Calu3 (cell line): ENCODE measurements around the gene STRA8. TPM values are rescaled to one million over a fixed set of nuclear protein-coding genes. Genes with fewer than 3 reads are reported as not detected.
A peak's percentile ranks its signal among the peaks of the same experiment; 100 is the strongest.
"Not testable (repeated sequence)": the region's sequence is repeated elsewhere in the genome, so short reads cannot be mapped to it uniquely, and the experiment has no call there.

Source experiments
- BruUV-seq: library from RNA; stranded (reverse); fragments of 400-500 nt; replicated peaks from 2 replicates; lab custom pipeline; 2021; lab: Mats Ljungman, UMichigan
- CTCF ChIA-PET: fragments of 300-600 bp; sonication (Branson Sonifier 250); formaldehyde crosslinking; loops from one replicate; lab custom pipeline; 2022; ENCODE audit warnings: antibody characterized with exemption; lab: Charles Lee
- DNase-seq: peaks from one replicate; pipeline ENCODE4 v3.0.0; 2022
- H3K27ac Mint-ChIP-seq: one replicate; pipeline ENCODE4 v1.8.0; 2022; ENCODE audit warnings: mixed read lengths; ENCODE audit not compliant: unreplicated experiment
- H3K27me3 Mint-ChIP-seq: one replicate; pipeline ENCODE4 v1.8.0; 2022; ENCODE audit warnings: mixed read lengths; ENCODE audit not compliant: unreplicated experiment
- H3K36me3 Mint-ChIP-seq: one replicate; pipeline ENCODE4 v1.8.0; 2022; ENCODE audit warnings: mild to moderate bottlenecking, moderate library complexity, mixed read lengths; ENCODE audit not compliant: insufficient read depth, unreplicated experiment
- H3K4me1 Mint-ChIP-seq: one replicate; pipeline ENCODE4 v1.8.0; 2022; ENCODE audit warnings: mild to moderate bottlenecking, low read depth, mixed read lengths; ENCODE audit not compliant: unreplicated experiment
- H3K4me3 Mint-ChIP-seq: one replicate; pipeline ENCODE4 v1.8.0; 2022; ENCODE audit warnings: mild to moderate bottlenecking, low read depth, moderate library complexity, mixed read lengths; ENCODE audit not compliant: unreplicated experiment
- H3K9me3 Mint-ChIP-seq: one replicate; pipeline ENCODE4 v1.8.0; 2022; ENCODE audit warnings: low read depth, mixed read lengths; ENCODE audit not compliant: unreplicated experiment
- CTCF ChIP-seq: fragments of 200-600 bp; IDR thresholded peaks from one replicate; pipeline ENCODE4 v1.8.0; 2022; ENCODE audit warnings: antibody characterized with exemption; ENCODE audit not compliant: unreplicated experiment
- intact Hi-C: fragments of 100-400 bp; cut with micrococcal nuclease; formaldehyde crosslinking; loops from one replicate; pipeline ENCODE4 v1.10.0; 2022; ENCODE audit not compliant: unreplicated experiment
- total RNA-seq: library from RNA; stranded (reverse); gene quantifications from 2 replicates; pipeline ENCODE4 v1.2.3, GENCODE V29; 2022

Gene STRA8
- total RNA-seq, 1 experiment from 2014 or later, result not detected

- H3K9me3 Mint-ChIP-seq, result no peaks in the 10 kb centered on the region
- no peak overlapping the region for H3K4me3 Mint-ChIP-seq
- DNase-seq, result no peak
- no peaks in the 10 kb centered on the region for H3K27me3 Mint-ChIP-seq
- H3K36me3 Mint-ChIP-seq, result no peaks in the 10 kb centered on the region
- no peaks in the 10 kb centered on the region for H3K4me1 Mint-ChIP-seq
- TF ChIP-seq CTCF, result no peak
- H3K27ac Mint-ChIP-seq, result no peak overlapping the region
- intact Hi-C loops, result no loop called here
- CTCF ChIA-PET, result no interaction called here
- BruUV-seq, result no TSS peak
Observed at GRCh38 chr7:135224027-135224426, 9.6 kb upstream of the STRA8 start.

- no peaks in the 10 kb centered on the region for H3K36me3 Mint-ChIP-seq
- H3K4me3 Mint-ChIP-seq, result no peak overlapping the region
- H3K4me1 Mint-ChIP-seq, result peaks cover 8% of the 10 kb centered on the region
- intact Hi-C loops, result no loop called here
- H3K9me3 Mint-ChIP-seq, result no peaks in the 10 kb centered on the region
- DNase-seq, result no peak
- H3K27me3 Mint-ChIP-seq, result no peaks in the 10 kb centered on the region
- BruUV-seq, result no TSS peak
- CTCF ChIA-PET, result interaction anchor here (0.7 kb wide), 1 partner anchor 563 kb away, joined by 7 read pairs; no protein-coding TSS in a partner anchor
- TF ChIP-seq CTCF, result no peak
- H3K27ac Mint-ChIP-seq, result no peak overlapping the region
Observed at GRCh38 chr7:135231686-135232085, 2.0 kb upstream of the STRA8 start.

GRCh38 chr7:135232087-135232486, 1.6 kb upstream of the STRA8 start:
- no peaks in the 10 kb centered on the region for H3K27me3 Mint-ChIP-seq
- no peak overlapping the region for H3K4me3 Mint-ChIP-seq
- DNase-seq, result no peak
- no TSS peak for BruUV-seq
- H3K27ac Mint-ChIP-seq, result no peak overlapping the region
- CTCF ChIA-PET, result interaction anchor here (0.7 kb wide), 1 partner anchor 564 kb away, joined by 7 read pairs; no protein-coding TSS in a partner anchor
- H3K4me1 Mint-ChIP-seq, result peaks cover 12% of the 10 kb centered on the region
- no peaks in the 10 kb centered on the region for H3K9me3 Mint-ChIP-seq
- H3K36me3 Mint-ChIP-seq, result no peaks in the 10 kb centered on the region
- no peak for TF ChIP-seq CTCF
- intact Hi-C loops, result no loop called here

GRCh38 chr7:135232720-135233119, 918 bp upstream of the STRA8 start:
- TF ChIP-seq CTCF, result no peak
- H3K4me3 Mint-ChIP-seq, result no peak overlapping the region
- peak; percentile 44 for DNase-seq
- H3K27ac Mint-ChIP-seq, result no peak overlapping the region
- H3K4me1 Mint-ChIP-seq, result peaks cover 14% of the 10 kb centered on the region
- no peaks in the 10 kb centered on the region for H3K9me3 Mint-ChIP-seq
- CTCF ChIA-PET, result no interaction called here
- intact Hi-C loops, result no loop called here
- no peaks in the 10 kb centered on the region for H3K36me3 Mint-ChIP-seq
- no TSS peak for BruUV-seq
- H3K27me3 Mint-ChIP-seq, result no peaks in the 10 kb centered on the region

GRCh38 chr7:135234095-135234494, 457 bp downstream of the STRA8 start:
- H3K27ac Mint-ChIP-seq, H3K27me3 Mint-ChIP-seq, H3K9me3 Mint-ChIP-seq, BruUV-seq, CTCF ChIA-PET, DNase-seq, H3K4me3 Mint-ChIP-seq, intact Hi-C loops, H3K36me3 Mint-ChIP-seq: not testable (repeated sequence)
- peaks cover 14% of the 10 kb centered on the region for H3K4me1 Mint-ChIP-seq
